ENCODE measurements around the gene KCNH8. TPM values are rescaled to one million over a fixed set of nuclear protein-coding genes. Genes with fewer than 3 reads are reported as not detected.

KCNH8 gene
- total and polyA plus RNA-seq, 2 experiments from 2014 or later, result 0.97 to 1.1 TPM

GRCh38 chr3:19110335-19110895, 37.9 kb upstream of the KCNH8 start:
- no peak overlapping the region for H3K27ac ChIP-seq
- 82% methylated on average over 1 of the region's 1 CpG for WGBS (ENCODE audit: low lambda C conversion rate, missing lambda C conversion rate)
- TF ChIP-seq, protein P1, sequence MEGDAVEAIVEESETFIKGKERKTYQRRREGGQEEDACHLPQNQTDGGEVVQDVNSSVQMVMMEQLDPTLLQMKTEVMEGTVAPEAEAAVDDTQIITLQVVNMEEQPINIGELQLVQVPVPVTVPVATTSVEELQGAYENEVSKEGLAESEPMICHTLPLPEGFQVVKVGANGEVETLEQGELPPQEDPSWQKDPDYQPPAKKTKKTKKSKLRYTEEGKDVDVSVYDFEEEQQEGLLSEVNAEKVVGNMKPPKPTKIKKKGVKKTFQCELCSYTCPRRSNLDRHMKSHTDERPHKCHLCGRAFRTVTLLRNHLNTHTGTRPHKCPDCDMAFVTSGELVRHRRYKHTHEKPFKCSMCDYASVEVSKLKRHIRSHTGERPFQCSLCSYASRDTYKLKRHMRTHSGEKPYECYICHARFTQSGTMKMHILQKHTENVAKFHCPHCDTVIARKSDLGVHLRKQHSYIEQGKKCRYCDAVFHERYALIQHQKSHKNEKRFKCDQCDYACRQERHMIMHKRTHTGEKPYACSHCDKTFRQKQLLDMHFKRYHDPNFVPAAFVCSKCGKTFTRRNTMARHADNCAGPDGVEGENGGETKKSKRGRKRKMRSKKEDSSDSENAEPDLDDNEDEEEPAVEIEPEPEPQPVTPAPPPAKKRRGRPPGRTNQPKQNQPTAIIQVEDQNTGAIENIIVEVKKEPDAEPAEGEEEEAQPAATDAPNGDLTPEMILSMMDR (IDR thresholded peaks at IDR 0.05; ENCODE audit: poor library complexity), result no peak
- TF ChIP-seq EZH2phosphoT487 (IDR thresholded peaks at IDR 0.05; ENCODE audit: low read depth, severe bottlenecking, unreplicated experiment) (no peak), EZH2 (IDR thresholded peaks at IDR 0.05; ENCODE audit: borderline replicate concordance) (no peak)
- H2AFZ ChIP-seq, result no peak overlapping the region
- DNase-seq (ENCODE audit: low spot score), result no peak
- no peaks in the 10 kb centered on the region for H3K9me3 ChIP-seq (ENCODE audit: low read depth)
- H3K36me3 ChIP-seq (replicated peaks; ENCODE audit: insufficient read depth, low read depth), result no peaks in the 10 kb centered on the region
- no peaks in the 10 kb centered on the region for H3K9me2 ChIP-seq (replicated peaks; ENCODE audit: insufficient read depth)
- no peak overlapping the region for H3K4me3 ChIP-seq
- no peak overlapping the region for H3K4me2 ChIP-seq
- H3K4me1 ChIP-seq (ENCODE audit: insufficient read depth), result no peaks in the 10 kb centered on the region
- no peaks in the 10 kb centered on the region for H4K20me1 ChIP-seq (ENCODE audit: insufficient read depth, poor library complexity, severe bottlenecking)
- H3K79me2 ChIP-seq, result no peaks in the 10 kb centered on the region
- H3K27me3 ChIP-seq, result no peaks in the 10 kb centered on the region

DNA sequence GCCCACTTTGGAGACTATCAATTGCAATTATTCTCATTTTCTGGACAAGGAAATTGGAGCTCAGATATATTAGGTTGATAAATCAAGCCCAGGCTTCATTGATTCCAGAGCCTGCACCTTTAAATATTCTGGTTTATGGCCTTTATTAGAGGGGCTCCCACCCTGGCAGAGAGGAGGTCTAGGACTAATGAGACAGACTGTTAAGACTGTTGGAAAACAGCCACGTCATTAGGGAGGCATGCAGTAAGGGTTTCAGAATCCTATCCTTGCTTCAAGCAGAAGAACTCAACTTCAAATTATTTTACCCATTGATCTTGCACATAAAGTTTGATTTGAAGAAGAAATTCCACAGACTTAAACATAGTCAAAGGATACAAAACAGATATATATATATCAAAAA, 33.8 kb upstream of the KCNH8 start:
- Histone ChIP-seq H3K27me3 (no peaks in the 10 kb centered on the region), H3K4me3 (no peak overlapping the region), H3K4me1 (ENCODE audit: insufficient read depth) (no peaks in the 10 kb centered on the region), H3K27ac (no peak overlapping the region), H3K9me2 (replicated peaks; ENCODE audit: insufficient read depth) (no peaks in the 10 kb centered on the region), H4K20me1 (ENCODE audit: insufficient read depth, poor library complexity, severe bottlenecking) (no peaks in the 10 kb centered on the region), H3K9me3 (ENCODE audit: low read depth) (no peaks in the 10 kb centered on the region), H3K36me3 (replicated peaks; ENCODE audit: insufficient read depth, low read depth) (no peaks in the 10 kb centered on the region), H3K79me2 (no peaks in the 10 kb centered on the region), H2AFZ (no peak overlapping the region), H3K4me2 (no peak overlapping the region)
- no peak for DNase-seq (ENCODE audit: low spot score)
- WGBS (ENCODE audit: low lambda C conversion rate, missing lambda C conversion rate), result 52% methylated on average over 1 of the region's 1 CpG
- no peak for TF ChIP-seq EZH2phosphoT487 (IDR thresholded peaks at IDR 0.05; ENCODE audit: low read depth, severe bottlenecking, unreplicated experiment)
- TF ChIP-seq, protein P1 (IDR thresholded peaks at IDR 0.05; ENCODE audit: poor library complexity), result no peak

- no peak for DNase-seq (ENCODE audit: low spot score)
- Histone ChIP-seq H3K27ac (no peak overlapping the region), H3K4me3 (no peak overlapping the region), H4K20me1 (ENCODE audit: insufficient read depth, poor library complexity, severe bottlenecking) (no peaks in the 10 kb centered on the region), H3K9me3 (ENCODE audit: low read depth) (no peaks in the 10 kb centered on the region), H3K9me2 (replicated peaks; ENCODE audit: insufficient read depth) (no peaks in the 10 kb centered on the region), H2AFZ (no peak overlapping the region), H3K36me3 (replicated peaks; ENCODE audit: insufficient read depth, low read depth) (no peaks in the 10 kb centered on the region), H3K4me1 (ENCODE audit: insufficient read depth) (no peaks in the 10 kb centered on the region), H3K4me2 (no peak overlapping the region), H3K79me2 (no peaks in the 10 kb centered on the region), H3K27me3 (no peaks in the 10 kb centered on the region)
- WGBS (ENCODE audit: low lambda C conversion rate, missing lambda C conversion rate), result 65% methylated on average over 2 of the region's 2 CpGs
- TF ChIP-seq, protein P1 (IDR thresholded peaks at IDR 0.05; ENCODE audit: poor library complexity), result no peak
These were observed 32.1 kb upstream of the KCNH8 start for GRCh38 chr3:19116239-19116638.

- Histone ChIP-seq H3K4me3 (no peak overlapping the region), H3K4me1 (ENCODE audit: insufficient read depth) (no peaks in the 10 kb centered on the region), H3K27me3 (no peaks in the 10 kb centered on the region), H4K20me1 (ENCODE audit: insufficient read depth, poor library complexity, severe bottlenecking) (no peaks in the 10 kb centered on the region), H2AFZ (no peak overlapping the region), H3K27ac (no peak overlapping the region), H3K36me3 (replicated peaks; ENCODE audit: insufficient read depth, low read depth) (no peaks in the 10 kb centered on the region), H3K9me2 (replicated peaks; ENCODE audit: insufficient read depth) (no peaks in the 10 kb centered on the region), H3K4me2 (no peak overlapping the region), H3K9me3 (ENCODE audit: low read depth) (no peaks in the 10 kb centered on the region), H3K79me2 (no peaks in the 10 kb centered on the region)
- WGBS (ENCODE audit: low lambda C conversion rate, missing lambda C conversion rate), result 97% methylated on average over 1 of the region's 1 CpG
- no peak for DNase-seq (ENCODE audit: low spot score)
- TF ChIP-seq EZH2 (IDR thresholded peaks at IDR 0.05; ENCODE audit: borderline replicate concordance) (no peak), EZH2phosphoT487 (IDR thresholded peaks at IDR 0.05; ENCODE audit: low read depth, severe bottlenecking, unreplicated experiment) (no peak)
- TF ChIP-seq, protein P1 (IDR thresholded peaks at IDR 0.05; ENCODE audit: poor library complexity), result no peak
These were observed 23.6 kb upstream of the KCNH8 start for GRCh38 chr3:19124752-19125151.
